GM19468 (cell line): ENCODE data around the gene GPC5.

Experiments used
- ATAC-seq: cut with Tn5 transposase; IDR thresholded peaks from one replicate; pipeline ENCODE4 v1.9.1; 2021; ENCODE audit warnings: mild to moderate bottlenecking, moderate library complexity, moderate number of reproducible peaks; ENCODE audit not compliant: unreplicated experiment; ENCODE audit errors: extremely low read depth

Gene GPC5

GRCh38 chr13:92387245-92387644, 988.8 kb downstream of the GPC5 start:
- no peak for ATAC-seq

GRCh38 chr13:92390217-92390616, 991.8 kb downstream of the GPC5 start:
- ATAC-seq: no peak

- ATAC-seq: no peak
Measured at GRCh38 chr13:92403606-92404005, 1005.2 kb downstream of the GPC5 start.

- ATAC-seq: no peak
Measured at GRCh38 chr13:92407858-92408257, 1009.4 kb downstream of the GPC5 start.

GRCh38 chr13:92412481-92412880, 1014.1 kb downstream of the GPC5 start:
- ATAC-seq: no peak

- ATAC-seq: no peak
Measured at GRCh38 chr13:92412996-92413395, 1014.6 kb downstream of the GPC5 start.

- no peak for ATAC-seq
Measured at GRCh38 chr13:92413452-92413851, 1015.0 kb downstream of the GPC5 start.

GRCh38 chr13:92414851-92415250, 1016.4 kb downstream of the GPC5 start:
- no peak for ATAC-seq

- no peak for ATAC-seq
Measured at GRCh38 chr13:92415781-92416180, 1017.4 kb downstream of the GPC5 start.

GRCh38 chr13:92418818-92419412, 1020.5 kb downstream of the GPC5 start:
- no peak for ATAC-seq

- ATAC-seq: no peak
Measured at GRCh38 chr13:92429231-92429630, 1030.8 kb downstream of the GPC5 start.

GRCh38 chr13:92433386-92433785, 1035.0 kb downstream of the GPC5 start:
- ATAC-seq: no peak

- ATAC-seq: no peak
Measured at GRCh38 chr13:92433963-92434362, 1035.5 kb downstream of the GPC5 start.

- ATAC-seq: no peak
Measured at GRCh38 chr13:92436924-92437323, 1038.5 kb downstream of the GPC5 start.

GRCh38 chr13:92444244-92444643, 1045.8 kb downstream of the GPC5 start:
- no peak for ATAC-seq

- ATAC-seq: no peak
Measured at GRCh38 chr13:92451060-92451459, 1052.6 kb downstream of the GPC5 start.

GRCh38 chr13:92452840-92453239, 1054.4 kb downstream of the GPC5 start:
- ATAC-seq: no peak

- ATAC-seq: no peak
Measured at GRCh38 chr13:92459306-92459705, 1060.9 kb downstream of the GPC5 start.

- no peak for ATAC-seq
Measured at GRCh38 chr13:92460479-92460878, 1062.1 kb downstream of the GPC5 start.

- no peak for ATAC-seq
Measured at GRCh38 chr13:92461402-92461801, 1063.0 kb downstream of the GPC5 start.

- ATAC-seq: no peak
Measured at GRCh38 chr13:92461831-92462230, 1063.4 kb downstream of the GPC5 start.

- ATAC-seq: no peak
Measured at GRCh38 chr13:92463134-92463533, 1064.7 kb downstream of the GPC5 start.
